ENCODE data around the gene CFAP107. TPM values are rescaled to one million over a fixed set of nuclear protein-coding genes. Genes with fewer than 3 reads are reported as not detected.
"Not testable (repeated sequence)": the region's sequence is repeated elsewhere in the genome, so short reads cannot be mapped to it uniquely, and the experiment has no call there.

CFAP107 gene
- total RNA-seq, 1 donor from 2014 or later: not detected

- DNase-seq (ENCODE audit: low spot score): peak; percentile 37
These were observed 31.0 kb downstream of the CFAP107 start for GRCh38 chr1:12776801-12777557.

- peak; percentile 6 for DNase-seq (ENCODE audit: low spot score)
These were observed 32.1 kb downstream of the CFAP107 start for GRCh38 chr1:12778061-12778460.

GRCh38 chr1:12778907-12779306 is 32.9 kb downstream of the CFAP107 start:
- peak; percentile 3 for DNase-seq (ENCODE audit: low spot score)

- not testable (repeated sequence) for DNase-seq (ENCODE audit: low spot score)
These were observed 35.5 kb downstream of the CFAP107 start for GRCh38 chr1:12781488-12781887.

GRCh38 chr1:12783783-12784182 is 37.8 kb downstream of the CFAP107 start:
- DNase-seq (ENCODE audit: low spot score): peak; percentile 16

GRCh38 chr1:12784729-12785128 is 38.7 kb downstream of the CFAP107 start:
- peak; percentile 30 for DNase-seq (ENCODE audit: low spot score)

- DNase-seq (ENCODE audit: low spot score): not testable (repeated sequence)
These were observed 45.1 kb downstream of the CFAP107 start, which contains the start of gene PRAMEF1 for GRCh38 chr1:12791097-12791496. PRAMEF1 (plus strand) TSS chr1:12791397; CDS start chr1:12793228, 1,831 bp downstream.

GRCh38 chr1:12798911-12799310 is 52.9 kb downstream of the CFAP107 start:
- DNase-seq (ENCODE audit: low spot score): no peak

- DNase-seq (ENCODE audit: low spot score): no peak
These were observed 53.7 kb downstream of the CFAP107 start for GRCh38 chr1:12799730-12800129.

- DNase-seq (ENCODE audit: low spot score): no peak
These were observed 63.9 kb downstream of the CFAP107 start for GRCh38 chr1:12809933-12810332.

- no peak for DNase-seq (ENCODE audit: low spot score)
These were observed 64.8 kb downstream of the CFAP107 start for GRCh38 chr1:12810691-12811408.

GRCh38 chr1:12811409-12811784 is 65.4 kb downstream of the CFAP107 start:
- DNase-seq (ENCODE audit: low spot score): no peak

Other genes with a start within 250 kb of the CFAP107 start
- 495 TPM for gene DHRS3, start 128.0 kb upstream of the CFAP107 start, total RNA-seq
- not detected for gene AADACL4, start 102.1 kb upstream of the CFAP107 start, total RNA-seq
- 0.19 TPM for gene AADACL3, start 30.1 kb upstream of the CFAP107 start, total RNA-seq
- not detected for gene PRAMEF12, start 27.5 kb downstream of the CFAP107 start, total RNA-seq
- not detected for gene PRAMEF1, start 45.2 kb downstream of the CFAP107 start, total RNA-seq
- gene PRAMEF11, start 85.2 kb downstream of the CFAP107 start, total RNA-seq: not detected
- not detected for gene HNRNPCL1, start 102.5 kb downstream of the CFAP107 start, total RNA-seq
- gene PRAMEF2, start 110.9 kb downstream of the CFAP107 start, total RNA-seq: not detected
- not detected for gene PRAMEF4, start 140.0 kb downstream of the CFAP107 start, total RNA-seq
- not detected for gene PRAMEF10, start 152.1 kb downstream of the CFAP107 start, total RNA-seq
- not detected for gene PRAMEF7, start 170.4 kb downstream of the CFAP107 start, total RNA-seq
- not detected for gene PRAMEF6, start 201.4 kb downstream of the CFAP107 start, total RNA-seq

Measured in mesenteric fat pad (tissue), 1 donor.